Amniotic epithelial cell (primary cell): ENCODE results near the gene DAP.
"Not testable (repeated sequence)": the region's sequence is repeated elsewhere in the genome, so short reads cannot be mapped to it uniquely, and the experiment has no call there.

Source experiments
- DNase-seq: peaks from one replicate; pipeline ENCODE4 v3.0.0-alpha.2; 2010; ENCODE audit warnings: low read depth

Gene DAP

GRCh38 chr5:10633271-10634049 lies 127.6 kb downstream of the DAP start:
- DNase-seq, result no peak

DNA sequence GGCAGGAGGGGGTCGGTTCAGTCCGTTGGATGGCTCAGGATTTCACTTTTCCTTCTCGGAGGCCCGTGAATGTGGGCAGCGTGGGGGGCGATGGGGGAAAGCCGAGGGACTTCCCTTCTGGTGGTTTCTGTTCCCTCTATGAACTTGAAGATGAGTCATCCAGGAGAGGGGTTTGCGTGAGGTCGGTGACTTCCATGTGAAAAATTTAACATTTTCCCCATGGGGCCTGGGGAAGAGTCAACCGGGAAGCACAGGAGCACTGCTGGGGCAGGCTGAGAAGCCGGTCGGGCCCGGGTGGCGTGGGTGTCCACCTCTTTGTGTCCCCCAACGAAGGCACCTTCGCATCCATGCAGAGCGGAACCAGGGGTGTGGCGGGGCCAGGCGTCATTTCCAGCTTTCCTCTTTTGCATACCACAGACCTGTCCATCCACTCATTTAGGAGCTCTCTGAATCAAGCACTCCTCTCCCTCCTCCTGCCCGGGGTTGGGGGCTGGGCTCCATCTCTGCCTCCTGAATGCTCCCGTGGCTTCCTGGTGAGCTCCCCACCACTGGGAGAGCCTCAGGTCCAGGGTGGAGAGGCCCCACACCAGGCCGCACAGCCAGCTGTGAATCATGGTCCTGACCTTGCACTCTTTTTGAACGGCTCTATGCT lies 128.8 kb downstream of the DAP start:
- peak; percentile 20 for DNase-seq

DNA sequence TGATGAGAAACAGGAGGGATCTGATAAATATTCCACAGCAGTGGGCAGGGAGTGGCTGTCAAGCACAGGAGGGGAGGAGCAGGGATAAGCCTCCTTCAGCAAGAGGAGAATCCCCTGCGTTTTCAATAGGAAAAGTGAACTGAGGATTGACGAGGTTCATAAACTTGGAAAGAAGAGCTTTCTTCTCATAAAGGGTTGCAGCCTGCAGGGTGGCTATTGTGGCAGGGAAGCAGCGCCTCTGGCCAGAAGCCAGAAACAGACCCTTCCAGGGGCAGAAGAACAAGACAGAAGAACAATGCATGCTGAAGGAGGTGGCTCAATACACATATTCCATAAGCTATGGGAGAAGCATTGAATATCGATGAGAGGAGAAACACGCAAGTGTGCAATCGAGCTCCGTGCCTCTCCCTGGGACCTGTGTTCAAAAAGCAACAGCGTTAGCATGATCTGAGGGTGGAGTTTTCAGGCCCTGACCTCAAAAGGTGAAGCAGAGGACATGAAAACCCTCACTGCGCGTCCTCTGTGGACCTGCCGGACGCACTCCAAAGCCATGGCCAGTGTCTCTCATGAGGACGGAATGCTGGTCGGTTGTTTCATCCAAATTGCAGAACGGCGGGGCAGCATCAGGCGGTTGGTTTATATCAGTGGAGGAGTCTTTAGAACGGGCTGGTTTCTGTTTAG lies 129.6 kb downstream of the DAP start:
- DNase-seq, result no peak

- not testable (repeated sequence) for DNase-seq
These were observed 130.3 kb downstream of the DAP start for GRCh38 chr5:10630744-10631143.

- no peak for DNase-seq
These were observed 130.9 kb downstream of the DAP start for GRCh38 chr5:10630126-10630525.

GRCh38 chr5:10629682-10630081 lies 131.4 kb downstream of the DAP start:
- no peak for DNase-seq
